ENCODE results near the gene FBXL15. TPM values are rescaled to one million over a fixed set of nuclear protein-coding genes. Genes with fewer than 3 reads are reported as not detected.

FBXL15 gene
- total and polyA plus RNA-seq, 2 donors (not counting 1 experiment from before 2014, with no cell fraction given): 2.8 to 7.3 TPM

- Histone ChIP-seq H4K20me1 (ENCODE audit: control insufficient read depth, extremely low read depth, insufficient read depth, low read length) (no peaks in the 10 kb centered on the region), H3K9me3 (ENCODE audit: control insufficient read depth, insufficient read depth, low read depth, low read length) (no peaks in the 10 kb centered on the region), H3K27ac (ENCODE audit: insufficient read depth, low read length) (no peak overlapping the region), H3K4me1 (ENCODE audit: control insufficient read depth, extremely low read depth, insufficient read depth, low read length) (no peaks in the 10 kb centered on the region), H3K27me3 (ENCODE audit: control insufficient read depth, insufficient read depth, low read length) (peaks cover 26% of the 10 kb centered on the region), H2AFZ (ENCODE audit: low read length) (no peak overlapping the region), H3K9ac (ENCODE audit: insufficient read depth, low read length) (no peak overlapping the region), H3K79me2 (ENCODE audit: control insufficient read depth, insufficient read depth, low read length) (no peaks in the 10 kb centered on the region), H3K4me2 (ENCODE audit: extremely low read depth, insufficient read depth, low read length) (no peak overlapping the region), H3K36me3 (ENCODE audit: control insufficient read depth, insufficient read depth, low read length) (peaks cover 3% of the 10 kb centered on the region), H3K4me3 (replicated peaks in 1 of 4; ENCODE audit: control extremely low read depth in 1 of 4, insufficient read depth in 1 of 4, low read depth in 3 of 4, low read length in 4 of 4) (no peak overlapping the region)
- TF ChIP-seq EZH2 (IDR thresholded peaks at IDR 0.05; ENCODE audit: low read length, missing control alignments) (no peak), CTCF (conservative IDR thresholded peaks at IDR 0.05 in 1 of 2, IDR thresholded peaks at IDR 0.05 in 1 of 2; ENCODE audit: low read depth in 1 of 2, low read length in 2 of 2) (no peak)
- DNase-seq (ENCODE audit: low read depth in 2 of 2): no peak
Measured at GRCh38 chr10:102405108-102405571, 15.5 kb upstream of the FBXL15 start.

- no peak overlapping the region for H3K4me3 ChIP-seq (replicated peaks in 1 of 4; ENCODE audit: control extremely low read depth in 1 of 4, insufficient read depth in 1 of 4, low read depth in 3 of 4, low read length in 4 of 4)
- H3K36me3 ChIP-seq (ENCODE audit: control insufficient read depth, insufficient read depth, low read length): peaks cover 2% of the 10 kb centered on the region
- no peaks in the 10 kb centered on the region for H4K20me1 ChIP-seq (ENCODE audit: control insufficient read depth, extremely low read depth, insufficient read depth, low read length)
- DNase-seq (ENCODE audit: low read depth in 2 of 2): no peak
- H3K9ac ChIP-seq (ENCODE audit: insufficient read depth, low read length): no peak overlapping the region
- TF ChIP-seq EZH2 (IDR thresholded peaks at IDR 0.05; ENCODE audit: low read length, missing control alignments): no peak
- TF ChIP-seq CTCF (conservative IDR thresholded peaks at IDR 0.05 in 1 of 2, IDR thresholded peaks at IDR 0.05 in 1 of 2; ENCODE audit: low read depth in 1 of 2, low read length in 2 of 2): no peak
- H3K27ac ChIP-seq (ENCODE audit: insufficient read depth, low read length): no peak overlapping the region
- no peaks in the 10 kb centered on the region for H3K9me3 ChIP-seq (ENCODE audit: control insufficient read depth, insufficient read depth, low read depth, low read length)
- H2AFZ ChIP-seq (ENCODE audit: low read length): no peak overlapping the region
- H3K27me3 ChIP-seq (ENCODE audit: control insufficient read depth, insufficient read depth, low read length): peaks cover 31% of the 10 kb centered on the region
- no peaks in the 10 kb centered on the region for H3K4me1 ChIP-seq (ENCODE audit: control insufficient read depth, extremely low read depth, insufficient read depth, low read length)
- H3K4me2 ChIP-seq (ENCODE audit: extremely low read depth, insufficient read depth, low read length): no peak overlapping the region
- no peaks in the 10 kb centered on the region for H3K79me2 ChIP-seq (ENCODE audit: control insufficient read depth, insufficient read depth, low read length)
Measured at GRCh38 chr10:102405632-102406031, 15.0 kb upstream of the FBXL15 start.

GRCh38 chr10:102406815-102407214, 13.8 kb upstream of the FBXL15 start:
- TF ChIP-seq EZH2 (IDR thresholded peaks at IDR 0.05; ENCODE audit: low read length, missing control alignments): no peak
- TF ChIP-seq CTCF (conservative IDR thresholded peaks at IDR 0.05 in 1 of 2, IDR thresholded peaks at IDR 0.05 in 1 of 2; ENCODE audit: low read depth in 1 of 2, low read length in 2 of 2): no peak
- no peaks in the 10 kb centered on the region for H4K20me1 ChIP-seq (ENCODE audit: control insufficient read depth, extremely low read depth, insufficient read depth, low read length)
- H3K27me3 ChIP-seq (ENCODE audit: control insufficient read depth, insufficient read depth, low read length): peaks cover 43% of the 10 kb centered on the region
- no peaks in the 10 kb centered on the region for H3K79me2 ChIP-seq (ENCODE audit: control insufficient read depth, insufficient read depth, low read length)
- no peak overlapping the region for H3K4me2 ChIP-seq (ENCODE audit: extremely low read depth, insufficient read depth, low read length)
- H3K27ac ChIP-seq (ENCODE audit: insufficient read depth, low read length): no peak overlapping the region
- H3K9ac ChIP-seq (ENCODE audit: insufficient read depth, low read length): no peak overlapping the region
- no peaks in the 10 kb centered on the region for H3K9me3 ChIP-seq (ENCODE audit: control insufficient read depth, insufficient read depth, low read depth, low read length)
- H3K4me1 ChIP-seq (ENCODE audit: control insufficient read depth, extremely low read depth, insufficient read depth, low read length): no peaks in the 10 kb centered on the region
- H2AFZ ChIP-seq (ENCODE audit: low read length): no peak overlapping the region
- H3K36me3 ChIP-seq (ENCODE audit: control insufficient read depth, insufficient read depth, low read length): no peaks in the 10 kb centered on the region
- DNase-seq (ENCODE audit: low read depth in 2 of 2): no peak
- H3K4me3 ChIP-seq (replicated peaks in 1 of 4; ENCODE audit: control extremely low read depth in 1 of 4, insufficient read depth in 1 of 4, low read depth in 3 of 4, low read length in 4 of 4): no peak overlapping the region
